T1000 (cell line): ENCODE results near the gene AGXT.
"Not testable (repeated sequence)": the region's sequence is repeated elsewhere in the genome, so short reads cannot be mapped to it uniquely, and the experiment has no call there.

Experiments
- DNase-seq: peaks from one replicate; lab custom pipeline; 2025; ENCODE audit warnings: mixed read lengths; lab: John Stamatoyannopoulos, UW

Gene AGXT

GRCh38 chr2:240840435-240841060 is 28.1 kb upstream of the AGXT start:
- no peak for DNase-seq

- DNase-seq: not testable (repeated sequence)
Measured at GRCh38 chr2:240846309-240846708, 22.3 kb upstream of the AGXT start.

- no peak for DNase-seq
Measured at GRCh38 chr2:240846873-240847595, 21.6 kb upstream of the AGXT start.

GRCh38 chr2:240847817-240848216 is 20.8 kb upstream of the AGXT start:
- no peak for DNase-seq

- DNase-seq: no peak
Measured at GRCh38 chr2:240848900-240849680, 19.5 kb upstream of the AGXT start.

GRCh38 chr2:240850026-240850425 is 18.6 kb upstream of the AGXT start:
- no peak for DNase-seq

- DNase-seq: no peak
Measured at GRCh38 chr2:240850756-240851077, 17.9 kb upstream of the AGXT start.

GRCh38 chr2:240851078-240851991 is 17.3 kb upstream of the AGXT start:
- peak; percentile 71 for DNase-seq

- DNase-seq: no peak
Measured at GRCh38 chr2:240852671-240853314, 15.8 kb upstream of the AGXT start.

- DNase-seq: no peak
Measured at GRCh38 chr2:240855670-240856069, 13.0 kb upstream of the AGXT start.

GRCh38 chr2:240856151-240856980 is 12.3 kb upstream of the AGXT start:
- DNase-seq: no peak

GRCh38 chr2:240857039-240858008 is 11.3 kb upstream of the AGXT start:
- DNase-seq: no peak

- DNase-seq: no peak
Measured at GRCh38 chr2:240858321-240858720, 10.3 kb upstream of the AGXT start.

- no peak for DNase-seq
Measured at GRCh38 chr2:240858871-240859270, 9.8 kb upstream of the AGXT start.

GRCh38 chr2:240861547-240861946 is 7.1 kb upstream of the AGXT start:
- DNase-seq: no peak

- no peak for DNase-seq
Measured at GRCh38 chr2:240864475-240864874, 4.1 kb upstream of the AGXT start.

- no peak for DNase-seq
Measured at GRCh38 chr2:240865391-240865790, 3.2 kb upstream of the AGXT start.

- no peak for DNase-seq
Measured at GRCh38 chr2:240869109-240869955, 708 bp downstream of the AGXT start.
